DND-41 (cell line): ENCODE measurements around the gene ZNF70.

Experiments used
- CTCF ChIP-seq: IDR thresholded peaks from 2 replicates; pipeline ENCODE4 v1.5.1; 2012; ENCODE audit warnings: borderline replicate concordance, low read length, moderate library complexity, mild to moderate bottlenecking; ENCODE audit not compliant: poor library complexity, severe bottlenecking; ENCODE audit errors: extremely low read depth
- EZH2 ChIP-seq: IDR thresholded peaks from 3 replicates; pipeline ENCODE4 v1.6.1; 2012; ENCODE audit warnings: borderline replicate concordance, low read depth, mild to moderate bottlenecking, moderate library complexity, low read length, inconsistent platforms; ENCODE audit not compliant: severe bottlenecking

GRCh38 chr22:23763954-23764353 is 13.0 kb upstream of the ZNF70 start:
- TF ChIP-seq CTCF = no peak
- TF ChIP-seq EZH2 = no peak
